HL-60 (cell line): ENCODE data around the gene ATP1B3.

Source experiments
- GABPA ChIP-seq: IDR thresholded peaks from 2 replicates; pipeline ENCODE4 v1.6.1; 2012; ENCODE audit warnings: low read depth
- POLR2AphosphoS5 ChIP-seq: IDR thresholded peaks from 2 replicates; pipeline ENCODE4 v1.6.1; 2012; ENCODE audit warnings: low read depth
- TF ChIP-seq, protein P1 (sequence below): IDR thresholded peaks from one replicate; pipeline ENCODE4 v1.5.1; 2011; ENCODE audit warnings: low read length, control low read depth, inconsistent platforms; ENCODE audit not compliant: insufficient read depth

GRCh38 chr3:141941093-141941492 is 64.7 kb downstream of the ATP1B3 start:
- TF ChIP-seq, protein P1, sequence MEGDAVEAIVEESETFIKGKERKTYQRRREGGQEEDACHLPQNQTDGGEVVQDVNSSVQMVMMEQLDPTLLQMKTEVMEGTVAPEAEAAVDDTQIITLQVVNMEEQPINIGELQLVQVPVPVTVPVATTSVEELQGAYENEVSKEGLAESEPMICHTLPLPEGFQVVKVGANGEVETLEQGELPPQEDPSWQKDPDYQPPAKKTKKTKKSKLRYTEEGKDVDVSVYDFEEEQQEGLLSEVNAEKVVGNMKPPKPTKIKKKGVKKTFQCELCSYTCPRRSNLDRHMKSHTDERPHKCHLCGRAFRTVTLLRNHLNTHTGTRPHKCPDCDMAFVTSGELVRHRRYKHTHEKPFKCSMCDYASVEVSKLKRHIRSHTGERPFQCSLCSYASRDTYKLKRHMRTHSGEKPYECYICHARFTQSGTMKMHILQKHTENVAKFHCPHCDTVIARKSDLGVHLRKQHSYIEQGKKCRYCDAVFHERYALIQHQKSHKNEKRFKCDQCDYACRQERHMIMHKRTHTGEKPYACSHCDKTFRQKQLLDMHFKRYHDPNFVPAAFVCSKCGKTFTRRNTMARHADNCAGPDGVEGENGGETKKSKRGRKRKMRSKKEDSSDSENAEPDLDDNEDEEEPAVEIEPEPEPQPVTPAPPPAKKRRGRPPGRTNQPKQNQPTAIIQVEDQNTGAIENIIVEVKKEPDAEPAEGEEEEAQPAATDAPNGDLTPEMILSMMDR, result no peak
- TF ChIP-seq POLR2AphosphoS5 (no peak), GABPA (no peak)
